Neural crest cell (in vitro differentiated cells): ENCODE results near the gene SENP5. TPM values are rescaled to one million over a fixed set of nuclear protein-coding genes. Genes with fewer than 3 reads are reported as not detected.

Experiments
- DNase-seq: peaks from one replicate; pipeline ENCODE4 v3.0.0; 2021; ENCODE audit warnings: low read depth, mixed read lengths, low spot score
- H3K27ac Mint-ChIP-seq: one replicate; pipeline ENCODE4 v1.8.0; 2021; ENCODE audit warnings: mild to moderate bottlenecking, mixed read lengths; ENCODE audit not compliant: unreplicated experiment
- H3K27me3 Mint-ChIP-seq: 2 replicates; pipeline ENCODE4 v1.8.0; 2021; ENCODE audit warnings: low read depth, mild to moderate bottlenecking, mixed read lengths
- H3K36me3 Mint-ChIP-seq: 2 replicates; pipeline ENCODE4 v1.8.0; 2021; ENCODE audit warnings: low read depth, mild to moderate bottlenecking, mixed read lengths
- H3K4me1 Mint-ChIP-seq: 2 replicates; pipeline ENCODE4 v1.8.0; 2021; ENCODE audit warnings: mixed read lengths
- H3K4me3 Mint-ChIP-seq: one replicate; pipeline ENCODE4 v1.8.0; 2021; ENCODE audit warnings: mild to moderate bottlenecking, mixed read lengths
- H3K9me3 Mint-ChIP-seq: 2 replicates; pipeline ENCODE4 v1.8.0; 2021; ENCODE audit warnings: mixed read lengths
- total RNA-seq: library from RNA; stranded (reverse); gene quantifications from 2 replicates; pipeline ENCODE4 v1.2.1, GENCODE V29; 2021
- TF ChIP-seq, protein P1 (sequence below): fragments of 200-600 bp; sonication (generic); conservative IDR thresholded peaks from 2 replicates; pipeline ENCODE4 v1.5.0; 2021; ENCODE audit warnings: antibody characterized with exemption, mild to moderate bottlenecking

The SENP5 gene
- total RNA-seq, 1 donor from 2014 or later: 41.3 TPM

DNA sequence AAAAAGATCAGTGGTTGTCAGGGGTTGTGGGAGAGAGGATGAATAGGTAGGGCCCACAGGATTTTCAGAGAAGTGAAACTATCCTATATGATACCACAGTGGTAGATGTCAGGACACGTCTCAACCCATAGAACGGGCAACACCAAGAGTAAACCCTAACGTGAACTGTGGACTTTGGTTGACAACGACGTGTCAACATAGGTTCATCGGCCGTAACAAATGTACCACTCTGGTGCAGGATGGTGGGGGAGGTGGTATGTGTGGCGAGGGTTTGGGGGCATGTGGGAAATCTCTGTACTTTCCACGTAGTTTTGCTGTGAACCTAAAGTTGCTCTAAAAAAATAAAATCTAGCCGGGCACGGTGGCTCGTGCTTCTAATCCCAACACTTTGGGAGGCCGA is 113.9 kb downstream of the SENP5 start:
- no peak for DNase-seq
- H3K27me3 Mint-ChIP-seq: no peaks in the 10 kb centered on the region
- TF ChIP-seq, protein P1, sequence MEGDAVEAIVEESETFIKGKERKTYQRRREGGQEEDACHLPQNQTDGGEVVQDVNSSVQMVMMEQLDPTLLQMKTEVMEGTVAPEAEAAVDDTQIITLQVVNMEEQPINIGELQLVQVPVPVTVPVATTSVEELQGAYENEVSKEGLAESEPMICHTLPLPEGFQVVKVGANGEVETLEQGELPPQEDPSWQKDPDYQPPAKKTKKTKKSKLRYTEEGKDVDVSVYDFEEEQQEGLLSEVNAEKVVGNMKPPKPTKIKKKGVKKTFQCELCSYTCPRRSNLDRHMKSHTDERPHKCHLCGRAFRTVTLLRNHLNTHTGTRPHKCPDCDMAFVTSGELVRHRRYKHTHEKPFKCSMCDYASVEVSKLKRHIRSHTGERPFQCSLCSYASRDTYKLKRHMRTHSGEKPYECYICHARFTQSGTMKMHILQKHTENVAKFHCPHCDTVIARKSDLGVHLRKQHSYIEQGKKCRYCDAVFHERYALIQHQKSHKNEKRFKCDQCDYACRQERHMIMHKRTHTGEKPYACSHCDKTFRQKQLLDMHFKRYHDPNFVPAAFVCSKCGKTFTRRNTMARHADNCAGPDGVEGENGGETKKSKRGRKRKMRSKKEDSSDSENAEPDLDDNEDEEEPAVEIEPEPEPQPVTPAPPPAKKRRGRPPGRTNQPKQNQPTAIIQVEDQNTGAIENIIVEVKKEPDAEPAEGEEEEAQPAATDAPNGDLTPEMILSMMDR: no peak
- H3K4me1 Mint-ChIP-seq: peaks cover 7% of the 10 kb centered on the region
- H3K27ac Mint-ChIP-seq: no peak overlapping the region
- no peak overlapping the region for H3K4me3 Mint-ChIP-seq
- H3K36me3 Mint-ChIP-seq: peaks cover 9% of the 10 kb centered on the region
- H3K9me3 Mint-ChIP-seq: peaks cover 9% of the 10 kb centered on the region

DNA sequence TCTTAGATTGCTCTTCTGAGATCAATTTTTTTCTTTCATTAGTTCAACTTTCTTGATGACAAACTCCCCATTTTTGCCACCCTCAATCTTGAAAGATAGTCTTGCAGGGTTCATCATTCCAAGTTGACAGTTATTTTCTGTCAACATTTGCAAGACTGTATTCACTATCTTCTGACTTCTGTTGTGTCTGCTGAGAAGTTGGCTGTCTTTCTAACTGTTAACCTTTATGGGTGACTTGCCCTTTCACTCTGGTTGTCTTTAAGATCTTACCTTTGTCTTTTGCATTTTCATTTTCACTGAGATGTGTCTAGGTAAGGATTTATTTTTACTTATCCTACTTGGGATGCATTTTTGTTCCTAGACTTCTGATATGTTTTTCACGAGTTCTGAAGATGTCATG is 115.5 kb downstream of the SENP5 start:
- peaks cover 9% of the 10 kb centered on the region for H3K36me3 Mint-ChIP-seq
- no peak for DNase-seq
- TF ChIP-seq, protein P1: no peak
- H3K4me1 Mint-ChIP-seq: peaks cover 7% of the 10 kb centered on the region
- no peaks in the 10 kb centered on the region for H3K27me3 Mint-ChIP-seq
- no peak overlapping the region for H3K4me3 Mint-ChIP-seq
- peaks cover 9% of the 10 kb centered on the region for H3K9me3 Mint-ChIP-seq
- H3K27ac Mint-ChIP-seq: no peak overlapping the region

Other genes starting within 250 kb of the SENP5 start
- gene NRROS, start 228.2 kb upstream of the SENP5 start, total RNA-seq: 0.52 and 1.5 TPM in 2 replicates
- 5.8 and 6.3 TPM in 2 replicates for gene CEP19, start 155.7 kb upstream of the SENP5 start, total RNA-seq
- gene PIGX, start 155.5 kb upstream of the SENP5 start, total RNA-seq: 36.2 and 37.8 TPM in 2 replicates
- 92.2 and 96.4 TPM in 2 replicates for gene PAK2, start 128.1 kb upstream of the SENP5 start, total RNA-seq
- gene NCBP2, start 74.6 kb downstream of the SENP5 start, total RNA-seq: 117 and 122 TPM in 2 replicates
- gene PIGZ, start 100.9 kb downstream of the SENP5 start, total RNA-seq: 1.9 TPM in 2 replicates
- gene MELTF, start 161.9 kb downstream of the SENP5 start, total RNA-seq: 3.9 and 4.1 TPM in 2 replicates